Frontal cortex (tissue), 4 donors: Measurements from ENCODE around the gene SLC6A17. TPM values are rescaled to one million over a fixed set of nuclear protein-coding genes. Genes with fewer than 3 reads are reported as not detected.
A peak's percentile ranks its signal among the peaks of the same experiment; 100 is the strongest.

Source experiments
- DNase-seq, 2 donors: peaks; one replicate each; pipeline ENCODE4 v3.0.0; 2012; ENCODE audit warnings: low spot score in 2 of 2
- FAIRE-seq: peaks from 2 replicates; lab custom pipeline; 2012; peaks lifted over from hg19 to GRCh38; lab: Jason Lieb, UNC
- total RNA-seq: library from RNA; depleted of rRNA; stranded (reverse); fragments of >200 nt; gene quantifications from one replicate; pipeline ENCODE4 v1.2.3, GENCODE V29; 2014
- donor health status: control.
- donor health status: control.
- donor health status: control.

Gene SLC6A17
- total RNA-seq, 1 donor from 2014 or later = 16.7 TPM

- FAIRE-seq (no peak), DNase-seq (no peak)
Measured at GRCh38 chr1:110197905-110198629, 47.8 kb downstream of the SLC6A17 start.

- FAIRE-seq = no peak
Measured at GRCh38 chr1:110198746-110199145, 48.5 kb downstream of the SLC6A17 start.

GRCh38 chr1:110200190-110200589 is 49.9 kb downstream of the SLC6A17 start:
- FAIRE-seq (no peak), DNase-seq (no peak)

More at GRCh38 chr1:110198746-110199145, 48.5 kb downstream of the SLC6A17 start:
- DNase-seq = no peak

GRCh38 chr1:110200666-110201065 is 50.4 kb downstream of the SLC6A17 start:
- DNase-seq (no peak), FAIRE-seq (no peak)

GRCh38 chr1:110201157-110201825 is 51.0 kb downstream of the SLC6A17 start:
- no peak for FAIRE-seq
- DNase-seq = no peak

GRCh38 chr1:110203021-110203661 is 52.8 kb downstream of the SLC6A17 start:
- no peak for FAIRE-seq

GRCh38 chr1:110205156-110205555 is 54.9 kb downstream of the SLC6A17 start:
- DNase-seq = no peak
- FAIRE-seq = no peak

More at GRCh38 chr1:110203021-110203661, 52.8 kb downstream of the SLC6A17 start:
- DNase-seq = peak; percentile 55 to 68

GRCh38 chr1:110205591-110206155 is 55.4 kb downstream of the SLC6A17 start:
- DNase-seq (no peak), FAIRE-seq (no peak)

GRCh38 chr1:110206261-110206920 is 56.1 kb downstream of the SLC6A17 start:
- FAIRE-seq (no peak), DNase-seq (no peak)

- DNase-seq (peak; percentile 63 to 71), FAIRE-seq (no peak)
Measured at GRCh38 chr1:110207831-110208230, 57.5 kb downstream of the SLC6A17 start.

- FAIRE-seq = no peak
Measured at GRCh38 chr1:110208916-110209645, 58.8 kb downstream of the SLC6A17 start.

GRCh38 chr1:110209715-110210603 is 59.7 kb downstream of the SLC6A17 start, which contains the start of gene KCNC4:
Gene KCNC4 (plus strand): TSS chr1:110210314. CDS start chr1:110211500, 1,186 bp downstream.
- peak; percentile 84 to 90 for DNase-seq
- no peak for FAIRE-seq

More at GRCh38 chr1:110208916-110209645, 58.8 kb downstream of the SLC6A17 start:
- DNase-seq = no peak

GRCh38 chr1:110210604-110211495 is 60.6 kb downstream of the SLC6A17 start:
- DNase-seq = peak; percentile 54 to 65
- FAIRE-seq = no peak

- FAIRE-seq (no peak), DNase-seq (no peak)
Measured at GRCh38 chr1:110211496-110212168, 61.3 kb downstream of the SLC6A17 start.

GRCh38 chr1:110212169-110213142 is 62.2 kb downstream of the SLC6A17 start:
- DNase-seq (no peak), FAIRE-seq (no peak)
